Raji (cell line): ENCODE measurements around the gene SBF2.

Experiments used
- POLR2A ChIP-seq: IDR thresholded peaks from 2 replicates; pipeline ENCODE4 v1.6.1; 2011; ENCODE audit warnings: low read depth, low read length, control low read depth; ENCODE audit not compliant: insufficient read depth

The SBF2 gene

GRCh38 chr11:9923280-9923679 is 370.7 kb downstream of the SBF2 start:
- no peak for TF ChIP-seq POLR2A

GRCh38 chr11:9922806-9923205 is 371.2 kb downstream of the SBF2 start:
- no peak for TF ChIP-seq POLR2A

GRCh38 chr11:9916480-9916879 is 377.5 kb downstream of the SBF2 start:
- no peak for TF ChIP-seq POLR2A

- TF ChIP-seq POLR2A = no peak
Measured at GRCh38 chr11:9914064-9914463, 380.0 kb downstream of the SBF2 start.

GRCh38 chr11:9905960-9906791 is 387.8 kb downstream of the SBF2 start:
- no peak for TF ChIP-seq POLR2A

GRCh38 chr11:9905501-9905951 is 388.5 kb downstream of the SBF2 start:
- TF ChIP-seq POLR2A = no peak

GRCh38 chr11:9903579-9903978 is 390.4 kb downstream of the SBF2 start:
- TF ChIP-seq POLR2A = no peak

GRCh38 chr11:9901943-9902342 is 392.1 kb downstream of the SBF2 start:
- no peak for TF ChIP-seq POLR2A

- TF ChIP-seq POLR2A = no peak
Measured at GRCh38 chr11:9899676-9900075, 394.3 kb downstream of the SBF2 start.

- TF ChIP-seq POLR2A = no peak
Measured at GRCh38 chr11:9896902-9897301, 397.1 kb downstream of the SBF2 start.

GRCh38 chr11:9895006-9895405 is 399.0 kb downstream of the SBF2 start:
- TF ChIP-seq POLR2A = no peak

GRCh38 chr11:9893474-9893873 is 400.5 kb downstream of the SBF2 start:
- no peak for TF ChIP-seq POLR2A

- TF ChIP-seq POLR2A = no peak
Measured at GRCh38 chr11:9888938-9889337, 405.1 kb downstream of the SBF2 start.

GRCh38 chr11:9887472-9887871 is 406.5 kb downstream of the SBF2 start:
- no peak for TF ChIP-seq POLR2A

GRCh38 chr11:9886595-9886994 is 407.4 kb downstream of the SBF2 start:
- TF ChIP-seq POLR2A = no peak

- no peak for TF ChIP-seq POLR2A
Measured at GRCh38 chr11:9884601-9885000, 409.4 kb downstream of the SBF2 start.

- TF ChIP-seq POLR2A = no peak
Measured at GRCh38 chr11:9880657-9881056, 413.4 kb downstream of the SBF2 start.
